A549 (cell line): Measurements from ENCODE around the gene VCL. TPM values are rescaled to one million over a fixed set of nuclear protein-coding genes. Genes with fewer than 3 reads are reported as not detected.
A peak's percentile ranks its signal among the peaks of the same experiment; 100 is the strongest.

Source experiments
- ATAC-seq, 2 experiments: fragments of 200-7000 bp in 1 of 2; fragments of >200 bp in 1 of 2; cut with Nextera tagmentation in 1 of 2; cut with Tn5 transposase in 1 of 2; 3 replicates each; pipeline versions ENCODE4 v1.8.0 to v1.9.1; 2018 to 2020; ENCODE audit warnings: mild to moderate bottlenecking in 1 of 2, moderate library complexity in 1 of 2
- CTCF ChIA-PET: fragments of 300-600 bp; sonication (Branson Sonifier 250); formaldehyde crosslinking; extraction: SDS; loops from one replicate; lab custom pipeline; 2021; ENCODE audit warnings: antibody characterized with exemption, inconsistent platforms; lab: Yijun Ruan, JAX
- POLR2A ChIA-PET: fragments of 350-600 bp; formaldehyde crosslinking; extraction: SDS; loops from one replicate; lab custom pipeline; 2021; ENCODE audit warnings: antibody characterized with exemption, inconsistent platforms; lab: Yijun Ruan, JAX
- DNase-seq, 2 experiments: peaks; one replicate each; pipeline versions ENCODE4 v3.0.0 to v3.0.0-alpha.2; 2011 to 2016; ENCODE audit warnings: low read depth in 1 of 2, low spot score in 1 of 2
- FAIRE-seq: peaks from 2 replicates; lab custom pipeline; 2011; peaks lifted over from hg19 to GRCh38; lab: Jason Lieb, UNC
- H3K27ac ChIP-seq, 2 experiments: fragments of >200 bp; sonication (Bioruptor Twin); formaldehyde crosslinking; 3 replicates each; pipeline ENCODE4 v1.5.1; 2016 to 2017
- H3K4me1 ChIP-seq: fragments of >200 bp; sonication (Bioruptor Twin); formaldehyde crosslinking; 3 replicates; pipeline ENCODE4 v1.6.1; 2016
- H3K4me2 ChIP-seq: fragments of >200 bp; sonication (Bioruptor Twin); formaldehyde crosslinking; 3 replicates; pipeline ENCODE4 v1.6.1; 2016
- H3K4me3 ChIP-seq: fragments of >200 bp; sonication (Bioruptor Twin); formaldehyde crosslinking; 3 replicates; pipeline ENCODE4 v1.5.1; 2016
- H3K9me3 ChIP-seq: fragments of >200 bp; sonication (Bioruptor Twin); formaldehyde crosslinking; 3 replicates; pipeline ENCODE4 v1.6.1; 2016
- BCL3 ChIP-seq: fragments of >200 bp; sonication (Bioruptor Twin); formaldehyde crosslinking; IDR thresholded peaks from 3 replicates; pipeline ENCODE4 v1.6.1; 2016
- ESRRA ChIP-seq: fragments of 150-350 bp; IDR thresholded peaks from 2 replicates; pipeline ENCODE4 v1.6.1; 2014; ENCODE audit warnings: mild to moderate bottlenecking, low read length, borderline replicate concordance
- FOXS1 ChIP-seq: fragments of 250-450 bp; sonication (Bioruptor Pico); IDR thresholded peaks from 2 replicates; pipeline ENCODE4 v1.5.0; 2020; ENCODE audit warnings: mild to moderate bottlenecking, moderate library complexity
- HES2 ChIP-seq: fragments of >200 bp; sonication (Bioruptor Twin); formaldehyde crosslinking; IDR thresholded peaks from 2 replicates; pipeline ENCODE4 v1.6.1; 2016
- HEYL ChIP-seq: fragments of 250-450 bp; sonication (Bioruptor Pico); IDR thresholded peaks from 2 replicates; pipeline ENCODE4 v1.8.0; 2021; ENCODE audit warnings: mild to moderate bottlenecking, moderate library complexity
- HOXA7 ChIP-seq: fragments of 250-450 bp; sonication (Bioruptor Pico); IDR thresholded peaks from 2 replicates; pipeline ENCODE4 v1.5.0; 2020; ENCODE audit warnings: mild to moderate bottlenecking, moderate library complexity
- HOXB13 ChIP-seq: fragments of 250-450 bp; sonication (Bioruptor Pico); IDR thresholded peaks from 2 replicates; pipeline ENCODE4 v1.5.0; 2020; ENCODE audit warnings: low read depth, mild to moderate bottlenecking, moderate library complexity
- JUN ChIP-seq, 2 experiments: fragments of >200 bp; sonication (Bioruptor Twin); formaldehyde crosslinking; IDR thresholded peaks; 2 replicates in 1 of 2; 3 replicates in 1 of 2; pipeline ENCODE4 v1.6.1; 2016 to 2017
- JUNB ChIP-seq: fragments of >200 bp; sonication (Bioruptor Twin); formaldehyde crosslinking; IDR thresholded peaks from 2 replicates; pipeline ENCODE4 v1.6.1; 2016
- KDM1A ChIP-seq: fragments of 200-600 bp; sonication (generic); IDR thresholded peaks from 2 replicates; pipeline ENCODE4 v1.6.1; 2016; ENCODE audit warnings: low read depth, mild to moderate bottlenecking
- KDM5A ChIP-seq: fragments of 200-600 bp; sonication (generic); IDR thresholded peaks from 2 replicates; pipeline ENCODE4 v1.6.1; 2016; ENCODE audit warnings: antibody characterized with exemption, mild to moderate bottlenecking
- MYC ChIP-seq: IDR thresholded peaks from 2 replicates; pipeline ENCODE4 v1.6.1; 2012; ENCODE audit warnings: mild to moderate bottlenecking, inconsistent platforms, low read length, improper control_type of control experiment, borderline replicate concordance
- NR3C1 ChIP-seq: fragments of >200 bp; sonication (Bioruptor Twin); formaldehyde crosslinking; IDR thresholded peaks from 3 replicates; pipeline ENCODE4 v1.6.1; 2017
- POLR2A ChIP-seq: IDR thresholded peaks from 2 replicates; pipeline ENCODE4 v1.6.1; 2012; ENCODE audit warnings: mild to moderate bottlenecking, low read length
- POLR2AphosphoS2 ChIP-seq: conservative IDR thresholded peaks from 2 replicates; pipeline ENCODE4 v1.6.1; 2012; ENCODE audit warnings: low read length, improper control_type of control experiment, inconsistent platforms
- SMC3 ChIP-seq: fragments of >200 bp; sonication (Bioruptor Twin); formaldehyde crosslinking; IDR thresholded peaks from 3 replicates; pipeline ENCODE4 v1.6.1; 2018; ENCODE audit warnings: inconsistent platforms
- TFCP2L1 ChIP-seq: fragments of 250-450 bp; sonication (Bioruptor Pico); IDR thresholded peaks from 2 replicates; pipeline ENCODE4 v1.5.0; 2021; ENCODE audit warnings: mild to moderate bottlenecking
- ZSCAN20 ChIP-seq: fragments of 250-450 bp; sonication (Bioruptor Pico); IDR thresholded peaks from 2 replicates; pipeline ENCODE4 v1.8.0; 2022; ENCODE audit warnings: mild to moderate bottlenecking, moderate library complexity
- WGBS: methylation state at CpG from one replicate; pipeline ENCODE4 v1.1.6; 2017; ENCODE audit errors: missing lambda C conversion rate; 5-methylcytosine and 5-hydroxymethylcytosine counted together
- polyA plus RNA-seq, 4 experiments: library from polyadenylated mRNA; depleted of rRNA in 3 of 4; stranded (reverse); fragments of >200 nt; fragmentation: RNase III in 1 of 4; extraction: RNeasy Plus Mini Kit Qiagen cat#74134 plus additional on column Dnase treatment in 1 of 4; gene quantifications; 2 replicates in 3 of 4; 3 replicates in 1 of 4; pipeline ENCODE4 v1.2.3, GENCODE V29; 2011 to 2017
- TF ChIP-seq, protein P1 (sequence below): fragments of >200 bp; sonication (Bioruptor Twin); formaldehyde crosslinking; IDR thresholded peaks from 3 replicates; pipeline ENCODE4 v1.5.1; 2016
- TF ChIP-seq, protein P2 (sequence below): fragments of 150-350 bp; IDR thresholded peaks from 2 replicates; pipeline ENCODE4 v1.6.1; 2014; ENCODE audit warnings: low read depth, mild to moderate bottlenecking, low read length

Gene VCL
- polyA plus RNA-seq, 2 of the 4 experiments (the other 2 are of a cell fraction), result 101 to 112 TPM

DNA sequence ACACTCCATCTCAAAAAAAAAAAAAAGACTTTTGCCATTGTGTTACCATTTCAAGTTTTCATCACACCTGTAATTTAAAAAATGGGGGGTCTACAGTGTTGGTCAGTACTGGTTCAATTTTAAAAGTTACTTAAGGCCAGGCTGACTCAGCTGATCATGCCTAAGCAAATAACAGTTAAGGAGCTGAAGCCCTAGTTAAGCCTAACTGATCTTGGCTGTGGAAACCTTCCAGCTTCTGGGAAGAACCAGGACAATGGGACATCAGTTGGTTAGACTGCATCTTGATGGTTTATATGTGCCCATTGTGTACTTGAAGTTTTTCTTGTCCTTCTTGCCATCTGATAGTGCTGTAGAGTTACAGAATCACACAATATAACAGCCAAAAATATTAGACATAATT, 26.7 kb downstream of the VCL start:
- DNase-seq, result no peak
- Histone ChIP-seq H3K4me1 (peaks cover 78% of the 10 kb centered on the region), H3K27ac (peak overlapping the region in 1 of 2 experiments; percentile 67; a peak in 3 of 6 replicates), H3K4me2 (peak overlapping the region; percentile 30), H3K4me3 (no peak overlapping the region), H3K9me3 (no peaks in the 10 kb centered on the region)
- no peak for FAIRE-seq
- TF ChIP-seq POLR2AphosphoS2 (no peak), TFCP2L1 (CRISPR knock-in tag) (0 out of 2 replicates have a peak, but pooled peaks have one; percentile 47)
- no peak; a peak in 1 of 6 replicates for ATAC-seq
- CTCF ChIA-PET, result interaction anchor here (0.6 to 2.8 kb wide), 5 partner anchors 11 to 84 kb away, joined by 3 to 9 read pairs (median 3); no protein-coding TSS in a partner anchor
- POLR2A ChIA-PET, result no interaction called here

DNA sequence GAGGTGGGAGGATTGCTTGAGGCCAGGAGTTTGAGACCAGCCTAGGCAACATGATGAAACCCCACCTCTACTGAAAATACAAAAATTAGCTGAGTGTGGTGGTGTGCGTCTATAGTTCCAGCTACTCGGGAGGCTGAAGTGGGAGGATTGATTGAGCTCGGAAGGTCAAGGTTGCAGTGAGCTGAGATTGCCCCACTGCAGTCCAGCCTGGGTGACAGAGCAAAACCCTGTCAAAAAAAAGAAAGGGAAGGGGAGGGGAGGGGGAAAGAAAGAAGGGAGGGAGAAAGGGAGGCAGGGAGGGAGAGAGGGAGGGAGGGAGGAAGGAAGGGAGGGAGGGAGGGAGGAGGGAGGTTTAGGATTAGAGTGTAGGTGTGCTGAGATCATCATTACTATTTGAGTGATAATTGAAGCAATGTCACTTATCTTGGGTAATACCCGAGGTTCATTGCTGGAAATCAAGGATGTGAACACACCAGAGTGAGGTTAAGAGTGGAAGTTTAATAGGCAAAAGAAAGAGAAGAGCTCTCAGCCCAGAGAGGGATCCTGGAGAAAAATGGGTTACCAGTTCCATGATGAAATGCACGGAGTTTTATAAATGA, 27.6 kb downstream of the VCL start:
- ChIA-PET CTCF (interaction anchor here (0.6 to 2.8 kb wide), 15 partner anchors 8 to 177 kb away, joined by 3 to 17 read pairs (median 3); no protein-coding TSS in a partner anchor), POLR2A (no interaction called here)
- peak overlapping the region; percentile 9; the same call in 2 of the 3 replicates for H3K4me2 ChIP-seq
- H3K4me3 ChIP-seq, result no peak overlapping the region
- 84% methylated on average over 5 of the region's 5 CpGs for WGBS
- H3K4me1 ChIP-seq, result peaks cover 80% of the 10 kb centered on the region
- DNase-seq, result no peak
- no peaks in the 10 kb centered on the region for H3K9me3 ChIP-seq
- peak overlapping the region in 1 of 2 experiments; percentile 67; a peak in 3 of 6 replicates for H3K27ac ChIP-seq
- no peak for FAIRE-seq
- no peak; a peak in 2 of 6 replicates for ATAC-seq
- TF ChIP-seq, protein P1, sequence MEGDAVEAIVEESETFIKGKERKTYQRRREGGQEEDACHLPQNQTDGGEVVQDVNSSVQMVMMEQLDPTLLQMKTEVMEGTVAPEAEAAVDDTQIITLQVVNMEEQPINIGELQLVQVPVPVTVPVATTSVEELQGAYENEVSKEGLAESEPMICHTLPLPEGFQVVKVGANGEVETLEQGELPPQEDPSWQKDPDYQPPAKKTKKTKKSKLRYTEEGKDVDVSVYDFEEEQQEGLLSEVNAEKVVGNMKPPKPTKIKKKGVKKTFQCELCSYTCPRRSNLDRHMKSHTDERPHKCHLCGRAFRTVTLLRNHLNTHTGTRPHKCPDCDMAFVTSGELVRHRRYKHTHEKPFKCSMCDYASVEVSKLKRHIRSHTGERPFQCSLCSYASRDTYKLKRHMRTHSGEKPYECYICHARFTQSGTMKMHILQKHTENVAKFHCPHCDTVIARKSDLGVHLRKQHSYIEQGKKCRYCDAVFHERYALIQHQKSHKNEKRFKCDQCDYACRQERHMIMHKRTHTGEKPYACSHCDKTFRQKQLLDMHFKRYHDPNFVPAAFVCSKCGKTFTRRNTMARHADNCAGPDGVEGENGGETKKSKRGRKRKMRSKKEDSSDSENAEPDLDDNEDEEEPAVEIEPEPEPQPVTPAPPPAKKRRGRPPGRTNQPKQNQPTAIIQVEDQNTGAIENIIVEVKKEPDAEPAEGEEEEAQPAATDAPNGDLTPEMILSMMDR, result no peak
- TF ChIP-seq ESRRA, result no peak

DNA sequence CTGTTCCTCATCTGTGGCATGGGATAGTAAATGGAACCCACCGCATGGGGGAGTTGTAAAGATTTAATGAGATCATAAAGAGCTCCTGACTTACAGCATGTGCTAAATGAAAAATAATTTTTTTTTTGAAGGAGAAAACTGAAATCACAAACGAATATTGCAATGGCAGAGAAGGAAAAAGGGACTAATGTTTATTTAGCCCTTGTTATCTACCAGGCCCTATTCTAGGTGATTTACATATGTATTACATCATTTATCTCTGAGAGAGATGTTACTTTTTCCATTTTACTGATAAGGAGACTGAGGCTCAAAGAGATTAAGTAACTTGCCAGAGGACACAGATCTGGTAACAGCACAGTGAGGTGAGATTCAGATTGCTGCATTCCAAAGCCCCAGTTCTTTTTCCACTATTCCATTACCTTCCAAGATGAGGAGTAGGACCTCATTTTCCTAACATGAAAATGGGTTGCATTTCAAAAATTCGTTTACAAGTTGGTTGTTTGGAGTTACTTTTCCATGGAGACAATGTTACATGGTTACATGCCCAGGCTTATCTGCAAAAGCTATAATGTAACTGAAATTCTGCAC, 28.6 kb downstream of the VCL start:
- FAIRE-seq (no peak), DNase-seq (no peak), ATAC-seq (no peak)
- no peaks in the 10 kb centered on the region for H3K9me3 ChIP-seq
- ChIA-PET CTCF (interaction anchor here (0.9 to 2.8 kb wide), 10 partner anchors 9 to 177 kb away, joined by 3 to 17 read pairs (median 4); no protein-coding TSS in a partner anchor), POLR2A (no interaction called here)
- TF ChIP-seq NR3C1, result no peak
- TF ChIP-seq KDM1A, result 0 out of 2 replicates have a peak, but pooled peaks have one; percentile 33
- peaks cover 70% of the 10 kb centered on the region for H3K4me1 ChIP-seq
- 39% methylated on average over 3 of the region's 3 CpGs for WGBS
- H3K4me2 ChIP-seq, result peak overlapping the region; percentile 9
- no peak overlapping the region for H3K4me3 ChIP-seq
- H3K27ac ChIP-seq, result peak overlapping the region; percentile 15 to 67; a peak in 5 of 6 replicates

DNA sequence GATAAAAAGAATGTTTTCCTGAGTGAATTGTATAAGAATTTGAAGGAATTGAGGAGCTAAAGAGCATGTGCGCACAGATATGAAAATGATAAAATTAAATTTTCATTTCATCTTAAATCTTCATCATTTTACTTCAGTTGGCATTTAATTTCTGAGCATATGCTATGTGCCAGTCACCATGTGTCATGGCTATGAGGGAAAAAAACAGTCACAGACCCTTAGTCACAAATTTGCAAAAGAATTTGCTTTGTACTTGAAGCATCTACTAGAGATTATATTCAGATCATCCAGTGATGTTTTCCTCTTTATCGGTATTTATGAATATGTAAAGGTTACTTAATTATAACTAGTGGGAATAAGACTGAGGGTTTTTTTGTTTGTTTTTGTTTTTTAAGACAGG, 29.8 kb downstream of the VCL start:
- FAIRE-seq (no peak), DNase-seq (no peak), ATAC-seq (no peak)
- CTCF ChIA-PET, result interaction anchor here (0.6 to 2.8 kb wide), 8 partner anchors 8 to 141 kb away, joined by 3 to 17 read pairs (median 4); no protein-coding TSS in a partner anchor
- H3K9me3 ChIP-seq, result no peaks in the 10 kb centered on the region
- 0 out of 6 replicates have a peak overlapping the region, but pooled peaks of 1 of the 2 experiments have one; percentile 16 for H3K27ac ChIP-seq
- H3K4me2 ChIP-seq, result no peak overlapping the region
- H3K4me3 ChIP-seq, result no peak overlapping the region
- TF ChIP-seq BCL3 (no peak), HOXA7 (CRISPR knock-in tag) (no peak), HEYL (no peak), MYC (no peak), KDM5A (no peak), FOXS1 (no peak), HOXB13 (CRISPR knock-in tag) (no peak), JUNB (no peak), SMC3 (no peak), ZSCAN20 (CRISPR knock-in tag) (no peak), POLR2A (no peak), ESRRA (no peak), HES2 (no peak), JUN (IDR thresholded peaks at IDR 0.05) (no peak)
- TF ChIP-seq, protein P2, sequence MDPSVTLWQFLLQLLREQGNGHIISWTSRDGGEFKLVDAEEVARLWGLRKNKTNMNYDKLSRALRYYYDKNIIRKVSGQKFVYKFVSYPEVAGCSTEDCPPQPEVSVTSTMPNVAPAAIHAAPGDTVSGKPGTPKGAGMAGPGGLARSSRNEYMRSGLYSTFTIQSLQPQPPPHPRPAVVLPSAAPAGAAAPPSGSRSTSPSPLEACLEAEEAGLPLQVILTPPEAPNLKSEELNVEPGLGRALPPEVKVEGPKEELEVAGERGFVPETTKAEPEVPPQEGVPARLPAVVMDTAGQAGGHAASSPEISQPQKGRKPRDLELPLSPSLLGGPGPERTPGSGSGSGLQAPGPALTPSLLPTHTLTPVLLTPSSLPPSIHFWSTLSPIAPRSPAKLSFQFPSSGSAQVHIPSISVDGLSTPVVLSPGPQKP, result no peak
- TF ChIP-seq, protein P1, result no peak
- H3K4me1 ChIP-seq, result peaks cover 74% of the 10 kb centered on the region
- 94% methylated on average over 2 of the region's 2 CpGs for WGBS
- POLR2A ChIA-PET, result no interaction called here
